Body of pancreas (tissue), 4 donors: ENCODE data around the gene FKBP10.

ENCODE experiments used
- POLR2A ChIP-seq, 3 donors: fragments of 450-650 bp; IDR thresholded peaks; one replicate each; pipeline ENCODE4 v1.6.1; 2016; ENCODE audit warnings: antibody characterized with exemption in 3 of 3, mild to moderate bottlenecking in 2 of 3
- TF ChIP-seq, protein P1 (sequence below), 7 experiments: fragments of 450-650 bp in 4 of 7; fragments of 200-600 bp in 3 of 7; sonication (generic) in 3 of 7; IDR thresholded peaks; one replicate each; pipeline ENCODE4 v1.5.1; 2016 to 2019; ENCODE audit warnings: antibody characterized with exemption in 7 of 7

DNA sequence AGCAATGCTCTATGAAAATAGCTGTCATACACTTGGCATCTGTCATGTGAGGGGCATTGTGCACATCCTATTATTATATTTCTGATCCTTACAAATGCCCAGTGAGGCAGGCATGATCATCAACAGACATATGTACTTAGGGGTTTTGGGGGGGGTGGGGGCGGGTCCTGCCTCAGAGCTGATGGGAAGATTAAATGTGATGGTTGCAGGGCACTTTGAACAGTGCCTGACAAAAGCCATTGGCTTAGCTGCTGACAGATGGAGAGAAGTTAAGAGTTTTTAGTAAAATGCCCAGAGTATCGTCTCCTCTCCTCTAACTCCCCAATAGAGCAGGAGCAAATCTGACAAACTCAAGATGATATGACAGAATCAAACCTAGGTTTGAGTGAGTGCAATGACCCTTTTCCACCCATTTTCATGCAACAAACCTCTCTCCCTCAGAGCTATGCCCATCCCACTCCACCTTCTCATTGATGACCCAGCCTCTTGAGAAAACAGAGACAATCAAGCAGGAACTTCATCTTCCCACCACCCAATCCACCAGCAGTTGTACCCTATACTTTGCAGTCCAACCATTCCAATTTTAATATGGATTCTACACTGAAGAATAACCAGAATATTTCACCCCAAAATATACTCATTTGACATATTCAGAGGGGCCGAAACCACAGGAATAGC is 47.6 kb downstream of the FKBP10 start:
- no peak for TF ChIP-seq POLR2A (IDR thresholded peaks at IDR 0.05)
- TF ChIP-seq, protein P1, sequence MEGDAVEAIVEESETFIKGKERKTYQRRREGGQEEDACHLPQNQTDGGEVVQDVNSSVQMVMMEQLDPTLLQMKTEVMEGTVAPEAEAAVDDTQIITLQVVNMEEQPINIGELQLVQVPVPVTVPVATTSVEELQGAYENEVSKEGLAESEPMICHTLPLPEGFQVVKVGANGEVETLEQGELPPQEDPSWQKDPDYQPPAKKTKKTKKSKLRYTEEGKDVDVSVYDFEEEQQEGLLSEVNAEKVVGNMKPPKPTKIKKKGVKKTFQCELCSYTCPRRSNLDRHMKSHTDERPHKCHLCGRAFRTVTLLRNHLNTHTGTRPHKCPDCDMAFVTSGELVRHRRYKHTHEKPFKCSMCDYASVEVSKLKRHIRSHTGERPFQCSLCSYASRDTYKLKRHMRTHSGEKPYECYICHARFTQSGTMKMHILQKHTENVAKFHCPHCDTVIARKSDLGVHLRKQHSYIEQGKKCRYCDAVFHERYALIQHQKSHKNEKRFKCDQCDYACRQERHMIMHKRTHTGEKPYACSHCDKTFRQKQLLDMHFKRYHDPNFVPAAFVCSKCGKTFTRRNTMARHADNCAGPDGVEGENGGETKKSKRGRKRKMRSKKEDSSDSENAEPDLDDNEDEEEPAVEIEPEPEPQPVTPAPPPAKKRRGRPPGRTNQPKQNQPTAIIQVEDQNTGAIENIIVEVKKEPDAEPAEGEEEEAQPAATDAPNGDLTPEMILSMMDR (IDR thresholded peaks at IDR 0.05) = no peak
